BJ (cell line): ENCODE results near the gene IGFL1. TPM values are rescaled to one million over a fixed set of nuclear protein-coding genes. Genes with fewer than 3 reads are reported as not detected.
"Not testable (repeated sequence)": the region's sequence is repeated elsewhere in the genome, so short reads cannot be mapped to it uniquely, and the experiment has no call there.

Source experiments
- CTCF ChIA-PET: fragments of 350-600 bp; formaldehyde crosslinking; extraction: SDS; loops from one replicate; lab custom pipeline; 2021; ENCODE audit warnings: antibody characterized with exemption, inconsistent platforms; lab: Yijun Ruan, JAX
- POLR2A ChIA-PET: fragments of 300-600 bp; sonication (Branson Sonifier 250); formaldehyde crosslinking; extraction: SDS; loops from one replicate; lab custom pipeline; 2021; ENCODE audit warnings: antibody characterized with exemption; lab: Charles Lee
- DNase-seq: peaks from one replicate; pipeline ENCODE4 v3.0.0-alpha.2; 2011; ENCODE audit warnings: low read depth
- H3K27me3 ChIP-seq: 2 replicates; pipeline ENCODE4 v1.6.0; 2011; ENCODE audit warnings: low read length; ENCODE audit not compliant: control insufficient read depth, insufficient read depth
- H3K36me3 ChIP-seq: 2 replicates; pipeline ENCODE4 v1.5.1; 2011; ENCODE audit warnings: low read length; ENCODE audit not compliant: control insufficient read depth, insufficient read depth
- H3K4me3 ChIP-seq: 2 replicates; pipeline ENCODE4 v1.5.1; 2011; ENCODE audit warnings: low read depth, mild to moderate bottlenecking, control low read depth, low read length
- polyA plus RNA-seq: library from polyadenylated mRNA; depleted of rRNA; stranded (reverse); fragments of >200 nt; gene quantifications from 2 replicates; pipeline ENCODE4 v1.2.3, GENCODE V29; 2011
- TF ChIP-seq, protein P1 (sequence below): IDR thresholded peaks from 2 replicates; pipeline ENCODE4 v1.5.1; 2011; ENCODE audit warnings: low read depth, mild to moderate bottlenecking, control low read depth, inconsistent platforms, low read length, moderate library complexity; ENCODE audit not compliant: insufficient read depth

IGFL1 gene
- polyA plus RNA-seq, 1 experiment: not detected

DNA sequence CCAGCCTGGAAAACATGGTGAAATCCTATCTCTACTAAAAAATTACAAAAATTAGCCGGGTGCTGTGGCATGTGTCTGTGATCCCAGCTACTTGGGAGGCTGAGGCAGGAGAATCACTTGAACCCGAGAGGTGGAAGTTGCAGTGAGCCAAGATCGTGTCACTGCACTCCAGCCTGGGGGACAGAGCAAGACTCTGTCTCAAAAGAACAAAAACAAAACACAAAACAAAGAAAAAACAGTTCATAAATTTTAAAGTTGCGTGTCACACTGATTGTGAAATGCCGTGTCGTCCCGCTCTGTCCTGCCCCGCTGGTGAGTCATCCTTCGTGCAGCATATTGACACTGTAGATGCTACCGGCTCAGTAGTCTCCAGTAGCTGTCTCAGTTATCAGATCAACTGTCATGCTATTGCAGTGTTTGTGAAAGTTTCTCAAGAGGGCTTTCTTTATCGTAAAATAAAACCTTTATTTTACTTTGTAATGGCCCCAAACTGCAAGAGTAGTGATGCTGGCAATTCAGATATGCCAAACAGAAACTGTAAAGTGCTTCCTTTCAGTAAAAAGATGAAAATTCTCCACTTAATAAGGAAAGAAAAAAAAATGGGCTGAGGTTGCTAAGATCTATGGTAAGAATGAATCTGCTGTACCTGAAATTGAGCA, 36.4 kb upstream of the IGFL1 start:
- TF ChIP-seq, protein P1, sequence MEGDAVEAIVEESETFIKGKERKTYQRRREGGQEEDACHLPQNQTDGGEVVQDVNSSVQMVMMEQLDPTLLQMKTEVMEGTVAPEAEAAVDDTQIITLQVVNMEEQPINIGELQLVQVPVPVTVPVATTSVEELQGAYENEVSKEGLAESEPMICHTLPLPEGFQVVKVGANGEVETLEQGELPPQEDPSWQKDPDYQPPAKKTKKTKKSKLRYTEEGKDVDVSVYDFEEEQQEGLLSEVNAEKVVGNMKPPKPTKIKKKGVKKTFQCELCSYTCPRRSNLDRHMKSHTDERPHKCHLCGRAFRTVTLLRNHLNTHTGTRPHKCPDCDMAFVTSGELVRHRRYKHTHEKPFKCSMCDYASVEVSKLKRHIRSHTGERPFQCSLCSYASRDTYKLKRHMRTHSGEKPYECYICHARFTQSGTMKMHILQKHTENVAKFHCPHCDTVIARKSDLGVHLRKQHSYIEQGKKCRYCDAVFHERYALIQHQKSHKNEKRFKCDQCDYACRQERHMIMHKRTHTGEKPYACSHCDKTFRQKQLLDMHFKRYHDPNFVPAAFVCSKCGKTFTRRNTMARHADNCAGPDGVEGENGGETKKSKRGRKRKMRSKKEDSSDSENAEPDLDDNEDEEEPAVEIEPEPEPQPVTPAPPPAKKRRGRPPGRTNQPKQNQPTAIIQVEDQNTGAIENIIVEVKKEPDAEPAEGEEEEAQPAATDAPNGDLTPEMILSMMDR: no peak
- ChIA-PET CTCF (interaction anchor here (1.1 to 4.3 kb wide), 4 partner anchors 72 to 115 kb away, joined by 4 to 22 read pairs (median 6); no protein-coding TSS in a partner anchor), POLR2A (no interaction called here)
- Histone ChIP-seq H3K27me3 (peaks cover 36% of the 10 kb centered on the region), H3K36me3 (no peaks in the 10 kb centered on the region), H3K4me3 (no peak overlapping the region)
- peak; percentile 48 for DNase-seq

DNA sequence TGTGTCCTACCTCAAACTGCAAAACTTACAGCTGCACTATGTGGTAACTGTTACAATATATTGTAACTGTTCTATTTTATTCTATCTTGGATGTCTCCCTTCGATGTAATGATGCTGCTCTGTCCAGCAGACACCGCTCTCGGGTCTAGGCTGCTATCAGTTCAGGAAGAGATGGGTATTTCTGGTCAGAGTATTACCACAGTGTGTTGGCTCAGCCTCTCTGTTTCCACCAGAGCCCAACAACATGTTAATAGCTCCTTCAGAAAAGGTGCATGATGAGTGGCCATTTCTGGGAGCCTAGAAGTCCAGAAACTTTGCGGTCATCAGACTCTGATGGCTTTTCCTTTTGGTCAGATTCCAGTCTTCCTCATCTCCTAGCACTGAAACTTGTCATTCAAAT, 35.9 kb upstream of the IGFL1 start:
- ChIA-PET POLR2A (no interaction called here), CTCF (interaction anchor here (1.1 to 4.3 kb wide), 5 partner anchors 71 to 165 kb away, joined by 4 to 22 read pairs (median 6); no protein-coding TSS in a partner anchor)
- Histone ChIP-seq H3K4me3 (no peak overlapping the region), H3K36me3 (no peaks in the 10 kb centered on the region), H3K27me3 (peaks cover 33% of the 10 kb centered on the region)
- no peak for DNase-seq
- TF ChIP-seq, protein P1: no peak

DNA sequence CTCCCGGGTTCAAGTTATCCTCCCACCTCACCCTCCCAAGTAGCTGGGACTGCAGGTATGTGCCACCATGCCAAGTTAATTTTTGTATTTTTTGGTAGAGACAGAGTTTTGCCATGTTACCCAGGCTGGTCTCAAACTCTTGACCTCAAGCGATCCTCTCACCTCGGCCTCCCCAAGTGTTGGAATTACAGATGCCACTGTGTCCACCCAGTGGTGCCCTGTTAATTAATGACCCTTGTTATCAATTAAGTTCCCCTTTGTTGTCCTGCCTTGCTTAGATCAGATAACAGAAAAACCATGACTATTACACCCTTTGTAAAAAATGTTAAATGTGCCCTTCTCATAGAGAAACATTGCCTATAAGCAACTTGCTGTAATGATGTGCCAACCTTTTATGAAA, 34.4 kb upstream of the IGFL1 start:
- peaks cover 38% of the 10 kb centered on the region for H3K27me3 ChIP-seq
- POLR2A ChIA-PET: no interaction called here
- no peaks in the 10 kb centered on the region for H3K36me3 ChIP-seq
- DNase-seq: no peak
- CTCF ChIA-PET: interaction anchor here (1.7 to 4.3 kb wide), 2 partner anchors 117 to 167 kb away, joined by 7 to 22 read pairs; no protein-coding TSS in a partner anchor
- TF ChIP-seq, protein P1: no peak
- H3K4me3 ChIP-seq: no peak overlapping the region

DNA sequence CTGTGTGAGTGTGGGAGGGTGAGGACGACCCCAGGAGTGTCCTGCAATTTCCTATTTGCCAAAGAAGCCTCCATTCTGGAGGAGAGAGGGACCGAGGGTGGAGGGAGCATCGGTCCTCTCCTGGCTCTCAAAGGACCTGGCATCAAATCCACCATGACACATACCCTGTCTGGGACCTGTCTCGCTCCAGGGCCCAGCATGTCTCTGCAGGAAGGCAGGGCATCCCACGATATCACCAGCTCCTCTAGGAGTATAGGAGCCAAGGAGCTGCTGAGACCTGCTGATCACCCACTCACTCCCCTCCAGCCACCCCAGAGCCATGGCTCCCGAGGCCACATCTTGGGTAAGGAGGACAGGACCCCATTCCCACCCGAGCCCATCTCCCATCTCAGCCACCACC, 33.6 kb upstream of the IGFL1 start:
- POLR2A ChIA-PET, DNase-seq, H3K4me3 ChIP-seq, H3K36me3 ChIP-seq, CTCF ChIA-PET: not testable (repeated sequence)
- H3K27me3 ChIP-seq: peaks cover 33% of the 10 kb centered on the region

DNA sequence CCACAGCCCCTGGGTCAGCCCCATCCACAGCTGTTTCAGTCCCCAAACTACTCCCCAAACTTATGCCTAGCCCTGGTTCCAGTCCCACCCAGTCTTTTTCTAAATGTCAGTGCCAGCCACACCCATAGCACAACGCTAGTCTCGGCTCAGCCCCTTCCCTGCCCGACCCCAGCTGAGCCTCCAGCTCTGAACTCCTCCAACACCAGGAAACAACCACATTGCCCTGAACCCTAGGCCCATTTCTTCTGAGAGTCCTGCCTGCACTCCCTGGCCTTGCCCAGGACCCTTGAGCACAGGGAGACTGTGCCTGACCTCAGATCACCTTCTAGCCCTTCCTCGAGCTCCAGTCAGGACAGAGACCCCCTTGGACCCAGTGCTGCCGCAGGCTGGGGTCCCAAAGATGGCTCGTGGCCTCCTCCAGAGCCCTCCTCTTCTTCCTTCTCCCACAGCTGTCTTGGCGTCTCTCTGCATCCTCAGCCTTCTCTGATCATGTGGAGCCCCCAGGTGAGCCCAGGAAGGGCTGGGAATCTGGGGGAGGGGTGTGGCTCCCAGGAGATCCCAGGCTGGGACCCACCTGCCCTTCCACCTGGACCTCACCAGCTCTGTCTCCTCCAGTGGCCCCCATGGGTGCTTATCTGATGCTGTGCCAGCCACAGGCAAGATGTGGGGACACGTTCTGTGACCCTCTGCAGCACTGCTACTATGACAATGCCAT, 33.0 kb upstream of the IGFL1 start:
- DNase-seq: no peak
- Histone ChIP-seq H3K4me3 (no peak overlapping the region), H3K36me3 (no peaks in the 10 kb centered on the region), H3K27me3 (peaks cover 33% of the 10 kb centered on the region)
- TF ChIP-seq, protein P1: no peak
- POLR2A ChIA-PET: no interaction called here
- CTCF ChIA-PET: interaction anchor here (1.2 kb wide), 1 partner anchor 7 kb away, joined by 3 read pairs; no protein-coding TSS in a partner anchor
